ENCODE measurements around the gene GP1BA.
A peak's percentile ranks its signal among the peaks of the same experiment; 100 is the strongest.

Gene GP1BA

GRCh38 chr17:4946312-4946976 is 14.4 kb downstream of the GP1BA start:
- DNase-seq (ENCODE audit: low read depth, low spot score) = no peak
- ChIA-PET POLR2A (interaction anchor here (0.7 to 6.9 kb wide), 4 partner anchors 9 to 41 kb away, joined by 3 to 119 read pairs (median 6); partner anchors contain the start of genes CAMTA2 and SPAG7), CTCF (interaction anchor here (1.0 to 1.2 kb wide), 2 partner anchors 37 to 41 kb away, joined by 3 to 6 read pairs; partner anchors contain the start of gene CAMTA2)
- TF ChIP-seq CTCF (IDR thresholded peaks at IDR 0.05; ENCODE audit: insufficient read depth, low read length, missing control alignments) = no peak
- H3K4me3 ChIP-seq (ENCODE audit: low read depth, low read length) = peak overlapping the region; percentile 99

GRCh38 chr17:4947010-4947410 is 14.9 kb downstream of the GP1BA start:
- DNase-seq (ENCODE audit: low read depth, low spot score) = no peak
- peak overlapping the region; percentile 99 for H3K4me3 ChIP-seq (ENCODE audit: low read depth, low read length)
- POLR2A ChIA-PET = interaction anchor here (0.7 to 6.9 kb wide), 4 partner anchors 9 to 40 kb away, joined by 3 to 119 read pairs (median 6); partner anchors contain the start of genes CAMTA2 and SPAG7
- no peak for TF ChIP-seq CTCF (IDR thresholded peaks at IDR 0.05; ENCODE audit: insufficient read depth, low read length, missing control alignments)
- CTCF ChIA-PET = interaction anchor here (1.2 kb wide), 1 partner anchor 38 kb away, joined by 6 read pairs; no protein-coding TSS in a partner anchor

GRCh38 chr17:4947411-4948165 is 15.5 kb downstream of the GP1BA start:
- no peak for TF ChIP-seq CTCF (IDR thresholded peaks at IDR 0.05; ENCODE audit: insufficient read depth, low read length, missing control alignments)
- CTCF ChIA-PET = interaction anchor here (1.2 to 1.6 kb wide), 2 partner anchors 38 to 40 kb away, joined by 4 to 6 read pairs; partner anchors contain the start of gene CAMTA2
- H3K4me3 ChIP-seq (ENCODE audit: low read depth, low read length) = peak overlapping the region; percentile 99
- DNase-seq (ENCODE audit: low read depth, low spot score) = no peak
- POLR2A ChIA-PET = interaction anchor here (0.6 to 6.9 kb wide), 6 partner anchors 7 to 135 kb away, joined by 3 to 119 read pairs (median 6); partner anchors contain the start of genes CAMTA2, INCA1, KIF1C and RNF167

GRCh38 chr17:4948166-4948930 is 16.3 kb downstream of the GP1BA start, which contains the start of gene PFN1:
Gene PFN1, minus strand, starts transcription at chr17:4948530. Its CDS starts 136 bp downstream, at chr17:4948394.
- TF ChIP-seq CTCF (IDR thresholded peaks at IDR 0.05; ENCODE audit: insufficient read depth, low read length, missing control alignments) = no peak
- H3K4me3 ChIP-seq (ENCODE audit: low read depth, low read length) = peak within 1 kb of the TSS; percentile 99
- peak; percentile 63 for DNase-seq (ENCODE audit: low read depth, low spot score)
- CTCF ChIA-PET = interaction anchor here (1.6 kb wide), 1 partner anchor 40 kb away, joined by 4 read pairs; the partner anchor contains the start of gene CAMTA2
- POLR2A ChIA-PET = interaction anchor here (0.6 to 6.9 kb wide), 7 partner anchors 8 to 136 kb away, joined by 3 to 119 read pairs (median 5); partner anchors contain the start of genes CAMTA2, INCA1, KIF1C and RNF167

GRCh38 chr17:4948931-4949320 is 16.8 kb downstream of the GP1BA start:
- peak overlapping the region; percentile 99 for H3K4me3 ChIP-seq (ENCODE audit: low read depth, low read length)
- DNase-seq (ENCODE audit: low read depth, low spot score) = peak; percentile 38
- no peak for TF ChIP-seq CTCF (IDR thresholded peaks at IDR 0.05; ENCODE audit: insufficient read depth, low read length, missing control alignments)
- POLR2A ChIA-PET = interaction anchor here (0.6 to 6.9 kb wide), 6 partner anchors 8 to 59 kb away, joined by 3 to 119 read pairs (median 7); partner anchors contain the start of genes CAMTA2, INCA1, KIF1C and RNF167
- CTCF ChIA-PET = interaction anchor here (1.6 kb wide), 1 partner anchor 39 kb away, joined by 4 read pairs; the partner anchor contains the start of gene CAMTA2

Data from AG04449 (cell line).